ENCODE results near the gene PPP2R5C.

Gene PPP2R5C

GRCh38 chr14:101873991-101874390 is 112.5 kb downstream of the PPP2R5C start:
- TF ChIP-seq TCF12 (IDR thresholded peaks at IDR 0.05; ENCODE audit: low read depth) (no peak), TEAD4 (IDR thresholded peaks at IDR 0.05) (no peak), TAF1 (IDR thresholded peaks at IDR 0.05; ENCODE audit: low read depth) (no peak), CREB1 (IDR thresholded peaks at IDR 0.05; ENCODE audit: low read depth) (no peak), FOXM1 (IDR thresholded peaks at IDR 0.05; ENCODE audit: borderline replicate concordance, low read depth) (no peak), ZBTB7A (IDR thresholded peaks at IDR 0.05; ENCODE audit: low read depth) (no peak), REST (IDR thresholded peaks at IDR 0.05; ENCODE audit: low read depth) (no peak), RAD21 (IDR thresholded peaks at IDR 0.05; ENCODE audit: low read depth) (no peak), NFIC (IDR thresholded peaks at IDR 0.05) (no peak), YY1 (IDR thresholded peaks at IDR 0.05; ENCODE audit: low read depth) (no peak), EP300 (IDR thresholded peaks at IDR 0.05; ENCODE audit: borderline replicate concordance) (no peak), CEBPB (IDR thresholded peaks at IDR 0.05) (no peak), EGR1 (IDR thresholded peaks at IDR 0.05) (no peak)
- TF ChIP-seq, protein P1, sequence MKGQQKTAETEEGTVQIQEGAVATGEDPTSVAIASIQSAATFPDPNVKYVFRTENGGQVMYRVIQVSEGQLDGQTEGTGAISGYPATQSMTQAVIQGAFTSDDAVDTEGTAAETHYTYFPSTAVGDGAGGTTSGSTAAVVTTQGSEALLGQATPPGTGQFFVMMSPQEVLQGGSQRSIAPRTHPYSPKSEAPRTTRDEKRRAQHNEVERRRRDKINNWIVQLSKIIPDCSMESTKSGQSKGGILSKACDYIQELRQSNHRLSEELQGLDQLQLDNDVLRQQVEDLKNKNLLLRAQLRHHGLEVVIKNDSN (IDR thresholded peaks at IDR 0.05): no peak
- TF ChIP-seq, protein P2, sequence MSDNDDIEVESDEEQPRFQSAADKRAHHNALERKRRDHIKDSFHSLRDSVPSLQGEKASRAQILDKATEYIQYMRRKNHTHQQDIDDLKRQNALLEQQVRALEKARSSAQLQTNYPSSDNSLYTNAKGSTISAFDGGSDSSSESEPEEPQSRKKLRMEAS (IDR thresholded peaks at IDR 0.05): no peak

- no peak for TF ChIP-seq EP300 (IDR thresholded peaks at IDR 0.05; ENCODE audit: borderline replicate concordance)
- no peak for TF ChIP-seq TEAD4 (IDR thresholded peaks at IDR 0.05)
- TF ChIP-seq, protein P1 (IDR thresholded peaks at IDR 0.05): no peak
- no peak for TF ChIP-seq RAD21 (IDR thresholded peaks at IDR 0.05; ENCODE audit: low read depth)
- TF ChIP-seq EGR1 (IDR thresholded peaks at IDR 0.05): no peak
- TF ChIP-seq NFIC (IDR thresholded peaks at IDR 0.05): no peak
- no peak for TF ChIP-seq YY1 (IDR thresholded peaks at IDR 0.05; ENCODE audit: low read depth)
Observed at GRCh38 chr14:101875041-101875726, 113.7 kb downstream of the PPP2R5C start.

DNA sequence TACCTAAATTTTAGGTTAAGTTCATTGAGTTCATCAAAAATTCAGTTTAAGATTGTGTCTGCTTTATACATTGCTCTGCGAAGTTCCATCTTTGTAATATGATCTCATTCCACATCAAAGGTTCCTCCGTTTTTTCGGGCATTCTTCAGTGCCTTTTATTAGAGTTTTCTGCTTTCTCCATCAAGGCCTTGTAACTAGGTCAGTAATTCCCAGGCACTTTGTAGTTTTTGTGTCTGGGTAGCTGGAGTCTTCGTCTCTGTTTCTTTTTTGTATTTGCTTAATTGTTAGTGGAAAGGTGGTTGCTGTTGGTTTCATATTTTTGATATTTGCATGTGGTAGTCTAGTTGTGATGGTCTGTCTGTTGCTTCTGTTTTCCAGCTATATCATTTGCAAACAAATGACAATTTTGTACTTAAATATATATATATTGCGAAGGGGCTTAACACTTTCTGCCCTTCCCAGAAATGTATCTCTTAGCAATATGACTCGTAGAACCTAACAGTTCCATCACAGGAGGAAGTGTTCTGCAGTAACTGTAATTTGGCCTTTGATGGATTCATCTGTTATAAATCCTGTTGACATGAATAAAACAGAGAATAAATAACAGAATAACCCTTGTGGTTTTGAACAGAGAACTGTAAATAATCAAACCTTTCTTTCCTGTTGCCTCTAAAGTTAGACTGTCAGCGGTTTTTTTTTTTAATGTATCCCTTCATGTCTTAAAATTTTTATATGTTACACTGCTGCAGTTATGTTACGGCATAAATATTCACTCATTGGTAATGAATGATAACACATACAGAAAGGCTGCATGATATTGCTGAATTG is 114.4 kb downstream of the PPP2R5C start:
- TF ChIP-seq TCF12 (IDR thresholded peaks at IDR 0.05; ENCODE audit: low read depth) (no peak), CREB1 (IDR thresholded peaks at IDR 0.05; ENCODE audit: low read depth) (no peak), RAD21 (IDR thresholded peaks at IDR 0.05; ENCODE audit: low read depth) (no peak), NFIC (IDR thresholded peaks at IDR 0.05) (no peak), YY1 (IDR thresholded peaks at IDR 0.05; ENCODE audit: low read depth) (no peak), FOXM1 (IDR thresholded peaks at IDR 0.05; ENCODE audit: borderline replicate concordance, low read depth) (no peak), EGR1 (IDR thresholded peaks at IDR 0.05) (no peak), REST (IDR thresholded peaks at IDR 0.05; ENCODE audit: low read depth) (no peak), EP300 (IDR thresholded peaks at IDR 0.05; ENCODE audit: borderline replicate concordance) (no peak), TAF1 (IDR thresholded peaks at IDR 0.05; ENCODE audit: low read depth) (no peak), ZBTB7A (IDR thresholded peaks at IDR 0.05; ENCODE audit: low read depth) (no peak), CEBPB (IDR thresholded peaks at IDR 0.05) (no peak), TEAD4 (IDR thresholded peaks at IDR 0.05) (no peak)
- TF ChIP-seq, protein P1 (IDR thresholded peaks at IDR 0.05): no peak
- TF ChIP-seq, protein P2 (IDR thresholded peaks at IDR 0.05): no peak

DNA sequence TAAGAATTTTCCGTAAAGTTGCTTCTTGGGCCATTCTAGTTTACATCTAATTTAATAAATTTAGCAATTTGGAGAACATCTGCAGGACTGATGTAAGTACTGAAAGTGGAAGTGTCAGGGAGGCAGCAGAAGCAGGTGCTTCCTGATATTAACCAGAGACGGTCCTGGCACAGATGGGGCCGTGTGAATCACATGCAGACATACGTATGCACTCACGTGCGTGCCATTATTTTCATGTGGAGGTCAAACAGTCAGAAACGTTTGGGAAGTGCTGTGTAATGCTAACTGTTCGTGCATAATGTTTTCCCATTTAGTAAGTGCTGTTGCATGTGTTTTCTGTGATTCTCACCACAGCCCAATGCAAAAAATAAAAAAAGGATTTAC is 115.0 kb downstream of the PPP2R5C start:
- TF ChIP-seq ZBTB7A (IDR thresholded peaks at IDR 0.05; ENCODE audit: low read depth) (no peak), EGR1 (IDR thresholded peaks at IDR 0.05) (no peak), FOXM1 (IDR thresholded peaks at IDR 0.05; ENCODE audit: borderline replicate concordance, low read depth) (no peak), EP300 (IDR thresholded peaks at IDR 0.05; ENCODE audit: borderline replicate concordance) (no peak), RAD21 (IDR thresholded peaks at IDR 0.05; ENCODE audit: low read depth) (no peak), CREB1 (IDR thresholded peaks at IDR 0.05; ENCODE audit: low read depth) (no peak), NFIC (IDR thresholded peaks at IDR 0.05) (no peak), YY1 (IDR thresholded peaks at IDR 0.05; ENCODE audit: low read depth) (no peak)
- TF ChIP-seq, protein P2 (IDR thresholded peaks at IDR 0.05): no peak
- TF ChIP-seq, protein P1 (IDR thresholded peaks at IDR 0.05): no peak
